ENCODE measurements around the gene TRPM1.
A peak's percentile ranks its signal among the peaks of the same experiment; 100 is the strongest.

Gene TRPM1

GRCh38 chr15:31013863-31014607 lies 87.5 kb downstream of the TRPM1 start:
- DNase-seq, result no peak

- no peak for DNase-seq
Measured at GRCh38 chr15:31012455-31012854, 89.1 kb downstream of the TRPM1 start.

GRCh38 chr15:31010036-31010435 lies 91.5 kb downstream of the TRPM1 start:
- no peak for DNase-seq

GRCh38 chr15:31005660-31006059 lies 95.9 kb downstream of the TRPM1 start:
- DNase-seq, result no peak

- no peak for DNase-seq
Measured at GRCh38 chr15:31004220-31004733, 97.2 kb downstream of the TRPM1 start.

GRCh38 chr15:31001702-31002101 lies 99.8 kb downstream of the TRPM1 start:
- peak; percentile 25 for DNase-seq

GRCh38 chr15:30999729-31000128 lies 101.8 kb downstream of the TRPM1 start:
- DNase-seq, result no peak

- DNase-seq, result no peak
Measured at GRCh38 chr15:30997270-30997669, 104.3 kb downstream of the TRPM1 start.

- no peak for DNase-seq
Measured at GRCh38 chr15:30992249-30992864, 109.2 kb downstream of the TRPM1 start.

GRCh38 chr15:30991255-30992235 lies 110.0 kb downstream of the TRPM1 start, which contains the start of gene MTMR10:
MTMR10 (minus strand) TSS chr15:30991628; CDS start chr15:30991506, 122 bp downstream.
- peak; percentile 84 for DNase-seq

GRCh38 chr15:30990446-30991254 lies 110.9 kb downstream of the TRPM1 start:
- peak; percentile 22 for DNase-seq

GRCh38 chr15:30990036-30990435 lies 111.5 kb downstream of the TRPM1 start:
- no peak for DNase-seq

- DNase-seq, result peak; percentile 40
Measured at GRCh38 chr15:30985081-30985531, 116.4 kb downstream of the TRPM1 start.

- DNase-seq, result no peak
Measured at GRCh38 chr15:30984542-30984941, 117.0 kb downstream of the TRPM1 start.

- no peak for DNase-seq
Measured at GRCh38 chr15:30984118-30984517, 117.4 kb downstream of the TRPM1 start.

GRCh38 chr15:30979457-30979856 lies 122.1 kb downstream of the TRPM1 start:
- no peak for DNase-seq

- no peak for DNase-seq
Measured at GRCh38 chr15:30978328-30978727, 123.2 kb downstream of the TRPM1 start.

- no peak for DNase-seq
Measured at GRCh38 chr15:30974112-30974511, 127.4 kb downstream of the TRPM1 start.

GRCh38 chr15:30973379-30973778 lies 128.1 kb downstream of the TRPM1 start:
- no peak for DNase-seq

GRCh38 chr15:30969724-30970123 lies 131.8 kb downstream of the TRPM1 start:
- no peak for DNase-seq

- DNase-seq, result no peak
Measured at GRCh38 chr15:30963681-30964080, 137.8 kb downstream of the TRPM1 start.

- no peak for DNase-seq
Measured at GRCh38 chr15:30962659-30963058, 138.9 kb downstream of the TRPM1 start.

Measured in fibroblast of skin of back (primary cell).